AG09319 (cell line): Measurements from ENCODE around the gene CDC42.
A peak's percentile ranks its signal among the peaks of the same experiment; 100 is the strongest.

Source experiments
- DNase-seq: peaks from one replicate; pipeline ENCODE4 v3.0.0-alpha.2; 2010; ENCODE audit warnings: low read depth; ENCODE audit errors: extremely low read depth
- CTCF ChIP-seq: IDR thresholded peaks from 2 replicates; pipeline ENCODE4 v1.5.1; 2011; ENCODE audit warnings: low read depth, mild to moderate bottlenecking, inconsistent platforms, low read length, moderate library complexity

The CDC42 gene

GRCh38 chr1:22044690-22045420, 7.7 kb upstream of the CDC42 start:
- no peak for TF ChIP-seq CTCF
- DNase-seq, result peak; percentile 39

- DNase-seq, result no peak
- TF ChIP-seq CTCF, result no peak
Measured at GRCh38 chr1:22045604-22046228, 6.8 kb upstream of the CDC42 start.

GRCh38 chr1:22048351-22049192, 3.9 kb upstream of the CDC42 start:
- no peak for TF ChIP-seq CTCF
- no peak for DNase-seq

- no peak for DNase-seq
- TF ChIP-seq CTCF, result no peak
Measured at GRCh38 chr1:22050330-22050729, 2.2 kb upstream of the CDC42 start.

GRCh38 chr1:22051607-22052114, 848 bp upstream of the CDC42 start:
- no peak for TF ChIP-seq CTCF
- DNase-seq, result no peak

GRCh38 chr1:22053017-22053860, 730 bp downstream of the CDC42 start:
- DNase-seq, result peak; percentile 20
- TF ChIP-seq CTCF, result no peak
